NCI-H345 treated with DMSO at 0.1 percent for 48 hours (cell line): ENCODE data around the gene OR5M8.

ENCODE experiments used
- DNase-seq: peaks from one replicate; lab custom pipeline; 2025; ENCODE audit not compliant: unreplicated experiment; lab: John Stamatoyannopoulos, UW

OR5M8 gene

DNA sequence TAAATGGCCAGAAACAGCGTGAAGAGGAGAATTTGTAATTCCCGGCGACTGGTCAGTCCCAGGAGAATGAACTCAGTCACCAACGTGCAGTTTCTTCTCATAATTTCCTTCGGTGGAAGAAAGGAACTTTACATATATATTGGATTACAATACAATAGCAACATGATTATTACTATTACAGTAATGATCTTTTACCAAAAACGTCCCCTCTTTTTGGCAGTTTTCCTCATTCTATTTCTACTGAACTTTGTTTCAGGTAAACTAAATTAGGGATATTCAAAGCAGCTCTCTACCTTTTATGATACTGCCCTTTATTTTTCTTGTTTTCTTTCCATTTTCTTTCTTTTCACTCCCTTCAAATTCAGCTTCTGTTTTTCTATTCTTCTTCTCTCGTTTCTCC, at the start of gene OR5M8:
TSS of gene OR5M8 (minus strand) at position 101 of the 400 bp plus-strand sequence. CDS start at position 101, 0 bp downstream.
- no peak for DNase-seq

DNA sequence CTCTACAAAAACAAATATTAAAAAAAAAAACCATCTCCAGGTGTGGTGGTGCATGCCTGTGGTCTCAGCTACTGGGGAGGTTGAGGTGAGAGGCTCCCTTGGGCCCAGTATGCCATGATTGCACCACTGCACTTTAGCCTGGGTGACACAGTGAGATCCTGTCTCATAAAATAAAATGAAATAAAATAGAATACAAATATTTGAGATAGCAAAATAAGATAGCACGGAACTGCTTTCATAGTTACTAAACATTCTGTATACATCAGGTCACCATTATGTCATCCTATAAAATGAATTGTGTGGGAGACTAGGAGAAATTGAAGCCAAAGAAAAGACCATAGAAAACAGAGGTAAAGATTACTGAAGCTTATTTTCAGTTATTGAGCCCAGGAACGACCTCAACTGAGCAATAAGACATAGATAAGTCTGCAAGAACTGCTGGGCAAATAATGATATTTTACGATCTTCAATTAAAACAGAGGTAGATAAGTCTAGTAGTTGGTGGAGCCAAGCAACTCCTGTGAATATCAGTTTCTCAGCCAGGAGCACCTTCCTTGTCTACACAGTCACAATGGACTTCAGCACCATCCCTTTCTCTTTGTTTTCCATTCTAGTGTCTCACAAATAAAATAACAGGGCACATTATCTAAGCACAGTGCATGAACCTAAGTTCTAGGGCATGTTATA, 42.0 kb upstream of the OR5M8 start:
- DNase-seq, result no peak

DNA sequence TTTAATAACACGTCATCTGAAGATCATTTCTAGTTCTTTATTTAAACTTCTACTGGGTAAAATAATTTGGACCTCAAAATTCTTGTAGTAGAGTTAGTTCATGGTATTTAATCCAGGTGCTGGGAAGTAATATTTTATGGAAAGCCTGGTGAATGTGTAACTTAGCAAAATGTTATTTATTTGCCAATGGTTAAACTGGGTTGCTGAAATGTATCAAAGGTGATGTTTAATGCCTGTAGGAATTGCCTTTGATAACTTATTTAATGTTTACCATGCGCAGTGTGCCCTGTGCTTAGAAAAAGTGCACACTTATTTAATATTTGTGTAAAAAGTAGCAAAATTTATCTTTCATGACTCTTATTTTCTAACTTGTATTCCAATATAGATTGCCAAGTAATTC, 40.7 kb upstream of the OR5M8 start:
- no peak for DNase-seq

DNA sequence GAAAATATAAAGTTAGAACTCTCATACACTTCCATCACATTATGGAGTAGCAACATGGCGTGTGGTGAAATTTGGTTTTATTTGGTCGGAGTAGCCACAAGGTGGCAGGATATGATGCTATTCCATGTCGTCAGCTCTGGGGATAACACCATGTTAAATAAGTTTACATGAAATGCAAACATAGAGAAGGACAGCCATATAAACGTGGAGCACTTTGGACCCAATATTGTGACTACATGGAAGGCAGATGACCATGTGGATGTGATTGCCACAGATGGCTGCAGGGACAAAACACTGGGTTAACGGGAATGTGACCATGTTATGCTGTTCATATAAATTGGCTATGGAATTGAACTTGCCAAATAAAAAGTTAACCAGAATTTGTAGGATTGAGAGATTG, 30.8 kb upstream of the OR5M8 start:
- DNase-seq, result no peak

DNA sequence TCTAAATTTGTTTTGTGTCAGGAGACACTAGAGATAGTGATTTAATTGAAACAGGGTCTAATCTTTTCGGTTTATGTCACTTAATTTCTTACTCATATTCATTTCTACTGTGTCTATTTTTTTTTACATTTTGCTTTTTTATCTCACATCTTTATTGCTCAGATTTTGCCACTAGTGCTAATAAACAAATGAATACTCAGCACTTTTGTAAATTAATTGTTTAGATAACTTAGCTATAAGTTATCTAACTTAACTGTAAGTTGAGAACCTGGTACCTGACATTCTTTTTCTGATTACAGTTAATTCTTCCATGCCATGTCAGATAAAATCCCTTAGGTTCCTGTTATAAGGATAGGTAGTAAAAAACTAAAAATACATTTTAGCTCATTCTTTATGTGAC, 22.1 kb upstream of the OR5M8 start:
- no peak for DNase-seq

DNA sequence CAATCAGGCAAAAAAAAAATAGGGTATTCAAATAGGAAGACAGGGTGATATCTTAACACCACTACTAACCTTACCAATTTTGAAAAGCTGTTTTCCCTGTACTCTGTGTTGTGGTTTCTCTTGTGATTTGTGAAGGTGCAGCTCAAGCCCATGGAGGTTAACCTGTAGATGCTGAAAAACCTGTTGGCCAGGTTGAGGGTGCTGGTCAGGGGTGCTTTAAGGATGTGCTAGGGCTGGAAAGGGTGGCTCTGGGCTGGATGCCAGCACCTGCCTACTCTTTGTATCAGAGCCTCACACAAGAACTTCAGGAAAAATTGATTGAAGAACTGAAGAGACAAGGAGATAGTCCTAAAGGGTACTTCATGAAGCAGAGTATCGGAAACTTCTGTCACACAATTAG, 18.3 kb upstream of the OR5M8 start:
- no peak for DNase-seq

DNA sequence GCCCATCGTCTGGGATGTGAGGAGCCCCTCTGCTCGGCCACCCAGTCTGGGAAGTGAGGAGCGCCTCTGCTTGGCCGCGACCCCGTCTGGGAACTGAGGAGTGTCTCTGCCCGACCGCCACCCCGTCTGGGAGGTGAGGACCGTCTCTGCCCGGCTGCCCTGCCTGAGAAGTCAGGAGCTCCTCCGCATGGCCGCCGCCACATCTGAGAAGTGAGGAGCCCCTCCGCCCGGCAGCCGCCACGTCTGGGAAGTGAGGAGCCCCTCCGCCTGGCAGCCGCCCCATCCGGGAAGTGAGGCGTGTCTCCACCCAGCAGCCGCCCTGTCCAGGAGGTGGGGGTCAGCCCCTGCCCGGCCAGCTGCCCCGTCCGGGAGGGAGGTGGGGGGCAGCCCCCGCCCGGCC, 5.8 kb upstream of the OR5M8 start:
- no peak for DNase-seq

DNA sequence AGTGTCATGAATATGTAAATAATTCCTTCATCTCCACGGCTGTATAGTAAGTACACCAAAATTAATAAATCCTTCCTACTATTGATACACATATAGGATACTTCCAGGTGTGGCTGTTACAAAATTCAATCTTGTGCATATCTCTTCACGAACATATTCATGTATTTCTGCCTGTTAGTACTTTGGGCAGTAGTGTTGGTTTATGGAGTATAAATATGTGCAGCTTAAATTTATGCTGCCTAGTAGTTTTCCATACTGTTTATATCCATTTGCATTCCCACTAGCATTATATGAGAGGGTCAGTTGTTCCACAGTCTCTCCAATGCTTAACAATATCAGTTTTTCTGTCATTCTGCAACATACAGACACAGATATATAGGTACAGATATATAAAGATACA, 3.9 kb upstream of the OR5M8 start:
- DNase-seq, result no peak

DNA sequence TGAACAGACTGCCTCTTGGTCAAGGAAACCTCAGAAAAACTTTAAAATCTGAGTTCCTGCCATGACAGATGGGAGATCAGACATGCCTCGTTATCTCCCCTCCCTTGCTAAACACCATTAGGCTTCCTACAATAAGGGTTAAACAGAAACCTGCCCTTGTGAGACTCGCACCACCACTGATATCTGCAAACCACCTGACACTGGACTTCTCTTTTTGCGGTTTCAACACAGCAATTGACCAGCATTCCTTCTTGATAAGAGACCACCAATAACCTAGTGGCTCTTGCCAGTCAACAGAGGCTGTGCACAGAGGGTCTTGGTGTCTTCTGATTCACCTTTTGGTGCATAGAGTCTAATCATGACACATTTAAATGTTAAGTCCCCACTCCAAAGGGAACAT, 4.4 kb downstream of the OR5M8 start:
- no peak for DNase-seq

DNA sequence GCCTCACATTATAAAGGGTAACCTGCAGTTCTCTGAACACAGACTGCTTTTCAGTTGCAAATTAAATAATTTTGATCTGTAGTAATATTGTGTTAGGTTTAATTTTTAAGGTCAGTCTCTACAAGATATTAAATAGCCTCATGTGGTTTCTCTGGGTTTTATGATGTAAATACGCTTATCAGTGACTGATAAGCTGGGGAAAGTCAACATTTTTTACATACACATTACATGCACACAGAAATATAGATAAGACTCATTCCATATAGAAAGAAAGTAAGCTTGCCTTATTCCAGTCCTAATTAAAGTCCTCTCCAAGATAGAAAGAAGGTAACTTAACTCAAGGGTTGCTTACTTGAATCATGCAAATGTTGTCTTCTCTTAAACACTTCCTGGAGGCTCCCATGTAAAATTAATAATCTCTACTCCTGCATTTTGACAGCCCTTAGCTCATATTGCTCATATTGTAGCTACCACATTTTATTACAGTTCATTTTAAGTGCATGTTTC, 16.4 kb downstream of the OR5M8 start:
- no peak for DNase-seq

DNA sequence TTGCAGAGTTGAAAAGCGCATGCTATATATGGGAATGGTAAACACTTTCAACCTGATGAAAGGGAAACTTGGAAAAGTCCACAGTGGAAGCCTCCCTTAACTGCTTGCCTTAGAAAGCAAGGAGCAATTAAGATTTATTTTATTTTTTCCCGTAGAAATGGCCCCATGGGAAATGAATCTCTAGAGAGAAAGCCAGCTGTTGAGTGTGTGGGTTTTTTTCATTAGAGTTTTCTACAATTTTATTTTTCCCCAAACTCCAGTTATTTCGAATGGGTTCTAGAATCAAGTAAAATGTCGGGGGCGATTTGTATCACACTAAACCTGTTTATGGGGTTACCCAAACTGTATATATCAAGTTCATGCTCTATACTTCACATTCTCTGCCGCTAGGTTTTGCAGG, 17.9 kb downstream of the OR5M8 start, which contains the start of gene OR5M3:
TSS of gene OR5M3 (minus strand) at position 101 of the 400 bp plus-strand sequence. CDS start 2,855 bp downstream, outside the sequence.
- DNase-seq, result no peak

DNA sequence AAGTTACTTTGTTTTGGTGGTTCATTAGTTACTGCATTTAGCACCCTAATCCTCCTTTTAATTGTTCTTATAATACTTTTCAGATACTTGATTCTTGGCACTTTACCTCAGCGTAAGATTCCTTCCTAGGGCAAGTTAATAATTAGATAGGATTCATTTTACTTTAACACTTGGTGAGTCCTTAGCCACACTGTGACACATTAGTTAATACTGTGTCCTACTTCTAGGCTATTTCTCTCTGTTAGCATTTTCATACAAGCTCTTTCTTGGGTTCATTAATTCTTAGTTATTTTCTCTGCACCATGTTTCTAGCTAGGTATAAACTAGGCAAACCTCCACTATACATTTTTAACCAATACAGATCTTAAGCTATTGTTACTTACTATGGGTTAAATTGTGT, 34.1 kb downstream of the OR5M8 start:
- no peak for DNase-seq

DNA sequence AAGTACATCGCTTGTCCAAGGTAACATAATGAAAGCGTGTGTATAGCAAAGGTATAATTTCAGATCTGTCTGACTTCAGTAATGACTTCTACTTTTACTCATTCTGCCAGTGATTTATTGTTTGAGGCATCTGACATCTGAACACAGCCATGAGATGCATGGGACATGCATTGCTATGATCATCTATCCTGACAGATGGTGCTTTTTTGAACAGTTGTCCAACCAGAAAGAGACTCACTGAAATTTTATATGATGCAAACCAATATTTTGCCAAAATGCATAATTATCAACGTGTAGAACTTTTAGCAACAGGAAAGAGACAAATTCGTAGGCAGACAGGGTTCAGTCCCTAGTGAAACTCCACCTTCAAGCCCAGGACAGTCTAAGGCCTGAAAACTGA, 37.6 kb downstream of the OR5M8 start:
- no peak for DNase-seq
